ENCODE measurements around the gene RLF.
"Not testable (repeated sequence)": the region's sequence is repeated elsewhere in the genome, so short reads cannot be mapped to it uniquely, and the experiment has no call there.

- not testable (repeated sequence) for TF ChIP-seq EZH2 (optimal IDR thresholded peaks at IDR 0.05; ENCODE audit: low read depth, low read length); CTCF (IDR thresholded peaks at IDR 0.05; ENCODE audit: low read length)
Measured at GRCh38 chr1:40221471-40221905, 60.3 kb downstream of the RLF start.

Data from MM.1S (cell line).